Skeletal muscle satellite cell (primary cell): ENCODE results near the gene GRK7.
"Not testable (repeated sequence)": the region's sequence is repeated elsewhere in the genome, so short reads cannot be mapped to it uniquely, and the experiment has no call there.

Experiments
- H3K27me3 ChIP-seq: 2 replicates; pipeline ENCODE4 v1.7.0; 2013; ENCODE audit warnings: low read length; ENCODE audit not compliant: control insufficient read depth, insufficient read depth
- H3K36me3 ChIP-seq: 2 replicates; pipeline ENCODE4 v1.7.0; 2013; ENCODE audit warnings: mild to moderate bottlenecking, control low read depth, low read length; ENCODE audit not compliant: insufficient read depth
- H3K4me1 ChIP-seq: 2 replicates; pipeline ENCODE4 v1.7.0; 2013; ENCODE audit warnings: low read length; ENCODE audit not compliant: control insufficient read depth, insufficient read depth
- H3K4me2 ChIP-seq: 2 replicates; pipeline ENCODE4 v1.7.0; 2013; ENCODE audit warnings: mild to moderate bottlenecking, low read length
- H3K4me3 ChIP-seq: 2 replicates; pipeline ENCODE4 v1.7.0; 2013; ENCODE audit warnings: low read length
- H3K9ac ChIP-seq: 2 replicates; pipeline ENCODE4 v1.7.0; 2013; ENCODE audit warnings: mild to moderate bottlenecking, low read depth, low read length, moderate library complexity
- H3K9me3 ChIP-seq: replicated peaks from 2 replicates; pipeline ENCODE4 v1.7.0; 2013; ENCODE audit warnings: mild to moderate bottlenecking, control low read depth, low read length

Gene GRK7

GRCh38 chr3:141782386-141782932 is 19.3 kb downstream of the GRK7 start:
- H3K4me3 ChIP-seq = no peak overlapping the region
- H3K27me3 ChIP-seq = no peaks in the 10 kb centered on the region
- no peaks in the 10 kb centered on the region for H3K36me3 ChIP-seq
- no peak overlapping the region for H3K4me2 ChIP-seq
- no peak overlapping the region for H3K9ac ChIP-seq
- H3K4me1 ChIP-seq = no peaks in the 10 kb centered on the region
- no peaks in the 10 kb centered on the region for H3K9me3 ChIP-seq

DNA sequence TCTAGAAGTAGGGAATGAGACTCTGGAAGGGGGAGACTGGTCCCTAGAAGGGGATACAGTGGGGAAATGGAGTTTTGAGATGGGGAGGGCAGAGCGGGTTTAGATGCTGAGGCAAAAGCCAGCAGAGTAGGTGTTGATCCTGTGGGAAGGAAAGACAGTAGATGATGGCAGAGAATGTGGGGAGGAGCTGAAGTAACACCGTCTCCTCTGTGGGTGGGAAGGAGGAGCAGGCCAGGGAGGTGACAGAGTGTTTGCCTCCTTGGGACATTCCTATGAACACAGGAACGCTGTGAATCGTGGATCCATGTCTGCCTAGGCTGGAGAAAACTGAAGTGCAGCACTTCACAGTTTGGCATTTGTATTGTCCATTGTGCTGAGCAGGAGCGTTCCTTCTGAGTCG is 20.4 kb downstream of the GRK7 start:
- H3K4me1 ChIP-seq = no peaks in the 10 kb centered on the region
- no peak overlapping the region for H3K4me3 ChIP-seq
- no peaks in the 10 kb centered on the region for H3K27me3 ChIP-seq
- no peak overlapping the region for H3K4me2 ChIP-seq
- no peaks in the 10 kb centered on the region for H3K36me3 ChIP-seq
- H3K9me3 ChIP-seq = no peaks in the 10 kb centered on the region
- no peak overlapping the region for H3K9ac ChIP-seq

DNA sequence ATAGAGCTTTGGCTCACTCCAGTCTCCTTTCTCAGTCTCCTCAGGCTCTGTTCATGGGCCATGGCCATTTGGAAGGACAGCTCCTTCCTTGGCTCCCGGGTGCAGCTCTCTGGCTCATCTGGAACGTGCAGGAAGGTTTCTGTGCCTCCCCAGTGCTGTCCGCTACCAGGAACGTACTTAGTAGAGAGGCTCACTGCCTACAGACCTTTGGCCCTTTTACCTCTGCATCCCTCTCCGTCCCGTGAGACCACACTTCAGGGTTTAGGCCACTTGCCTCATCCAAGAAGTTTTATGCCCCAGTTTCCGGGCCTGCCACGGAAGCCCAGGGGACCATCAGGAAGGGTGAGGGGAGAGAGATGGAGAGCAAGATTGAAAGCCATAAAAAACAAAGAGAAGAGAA is 20.9 kb downstream of the GRK7 start:
- H3K4me1 ChIP-seq = no peaks in the 10 kb centered on the region
- no peaks in the 10 kb centered on the region for H3K36me3 ChIP-seq
- H3K9ac ChIP-seq = no peak overlapping the region
- no peak overlapping the region for H3K4me2 ChIP-seq
- H3K27me3 ChIP-seq = no peaks in the 10 kb centered on the region
- no peaks in the 10 kb centered on the region for H3K9me3 ChIP-seq
- H3K4me3 ChIP-seq = no peak overlapping the region

GRCh38 chr3:141784531-141784930 is 21.3 kb downstream of the GRK7 start:
- Histone ChIP-seq H3K27me3 (no peaks in the 10 kb centered on the region), H3K9ac (no peak overlapping the region), H3K9me3 (no peaks in the 10 kb centered on the region), H3K4me2 (no peak overlapping the region), H3K4me3 (no peak overlapping the region), H3K4me1 (no peaks in the 10 kb centered on the region), H3K36me3 (no peaks in the 10 kb centered on the region)

DNA sequence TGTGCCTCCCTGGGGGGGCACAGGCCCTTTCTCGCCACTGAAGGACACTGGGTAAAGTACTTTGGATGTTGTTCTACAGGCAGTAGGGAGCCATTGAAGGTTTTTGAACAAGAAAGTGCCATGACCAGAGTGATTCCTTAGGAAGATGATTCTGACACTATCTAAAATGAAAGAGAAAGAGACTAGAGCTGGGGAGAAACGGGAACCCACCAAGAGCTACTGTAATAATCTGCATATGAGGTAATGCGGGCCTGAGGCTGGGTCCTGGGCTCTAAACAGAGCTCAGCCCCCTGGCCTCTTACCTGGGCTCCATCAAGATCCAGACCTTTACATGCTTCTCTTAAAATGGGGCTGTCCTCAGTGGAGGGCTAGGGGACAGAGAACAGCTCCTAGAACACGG is 24.9 kb downstream of the GRK7 start:
- Histone ChIP-seq H3K4me2 (no peak overlapping the region), H3K36me3 (no peaks in the 10 kb centered on the region), H3K4me1 (no peaks in the 10 kb centered on the region), H3K9me3 (no peaks in the 10 kb centered on the region), H3K4me3 (no peak overlapping the region), H3K9ac (no peak overlapping the region), H3K27me3 (no peaks in the 10 kb centered on the region)

DNA sequence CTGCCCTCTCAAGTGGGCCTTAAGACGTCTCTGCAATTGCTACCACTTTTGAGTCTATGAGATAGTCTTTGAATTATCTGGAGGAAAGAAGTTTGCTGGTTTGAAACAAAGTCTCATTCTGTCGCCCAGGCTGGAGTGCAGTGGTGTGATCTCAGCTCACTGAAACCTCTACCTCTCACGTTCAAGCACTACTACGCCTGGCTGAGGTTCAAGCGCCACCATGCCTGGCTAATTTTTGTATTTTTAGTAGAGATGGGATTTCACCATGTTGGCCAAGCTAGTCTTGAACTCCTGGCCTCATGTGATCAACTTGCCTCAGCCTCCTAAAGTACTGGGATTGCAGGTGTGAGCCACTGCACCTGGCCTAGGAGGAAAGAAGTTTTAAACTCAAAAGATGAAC is 25.5 kb downstream of the GRK7 start:
- not testable (repeated sequence) for H3K9ac ChIP-seq, H3K9me3 ChIP-seq, H3K36me3 ChIP-seq, H3K4me1 ChIP-seq, H3K4me2 ChIP-seq, H3K4me3 ChIP-seq, H3K27me3 ChIP-seq

DNA sequence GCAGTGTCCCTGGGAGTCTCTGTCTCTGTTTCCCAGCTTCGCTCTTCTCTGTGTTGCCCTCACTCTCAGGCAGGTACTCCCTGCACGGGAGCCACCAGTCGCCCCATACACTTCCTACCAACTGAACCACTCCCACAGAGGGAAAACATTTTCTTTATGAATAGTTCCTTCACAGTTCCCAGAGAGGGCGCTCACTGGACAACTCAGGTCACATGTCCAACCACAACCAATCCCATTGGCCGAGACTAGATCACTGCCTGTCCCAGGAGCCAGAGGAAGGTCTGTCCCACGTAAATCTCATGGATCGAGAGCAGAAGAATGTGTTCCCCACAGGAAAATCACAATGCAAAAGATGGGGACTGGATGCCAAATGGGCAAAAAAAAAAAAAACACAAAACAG is 26.1 kb downstream of the GRK7 start:
- no peak overlapping the region for H3K4me2 ChIP-seq
- no peaks in the 10 kb centered on the region for H3K36me3 ChIP-seq
- no peaks in the 10 kb centered on the region for H3K27me3 ChIP-seq
- H3K9ac ChIP-seq = no peak overlapping the region
- no peak overlapping the region for H3K4me3 ChIP-seq
- H3K9me3 ChIP-seq = no peaks in the 10 kb centered on the region
- H3K4me1 ChIP-seq = no peaks in the 10 kb centered on the region

- Histone ChIP-seq H3K4me2 (no peak overlapping the region), H3K4me3 (no peak overlapping the region), H3K9me3 (no peaks in the 10 kb centered on the region), H3K27me3 (no peaks in the 10 kb centered on the region), H3K9ac (no peak overlapping the region), H3K4me1 (no peaks in the 10 kb centered on the region), H3K36me3 (no peaks in the 10 kb centered on the region)
Observed at GRCh38 chr3:141790171-141790570, 27.0 kb downstream of the GRK7 start.

DNA sequence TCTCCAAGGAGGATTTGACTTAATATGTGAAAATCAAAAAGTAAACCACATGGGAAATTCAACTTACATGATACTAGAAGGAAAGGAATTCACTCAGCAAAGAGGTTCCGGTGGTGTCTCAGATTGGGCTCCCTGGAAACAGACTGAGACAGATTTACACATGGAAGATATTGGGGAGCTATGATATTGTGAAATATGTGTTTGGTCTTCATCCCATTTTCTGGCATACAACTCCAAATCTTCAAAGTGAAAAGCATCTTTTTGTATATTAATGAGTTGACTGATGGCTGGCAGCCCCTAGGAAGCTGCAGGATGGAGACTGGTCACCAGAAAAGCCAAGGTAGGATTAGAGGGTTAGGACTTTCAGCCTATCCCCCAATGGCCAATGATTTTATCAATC is 29.3 kb downstream of the GRK7 start:
- no peaks in the 10 kb centered on the region for H3K9me3 ChIP-seq
- no peak overlapping the region for H3K4me3 ChIP-seq
- H3K27me3 ChIP-seq = no peaks in the 10 kb centered on the region
- H3K9ac ChIP-seq = no peak overlapping the region
- no peak overlapping the region for H3K4me2 ChIP-seq
- H3K4me1 ChIP-seq = peaks cover 16% of the 10 kb centered on the region
- no peaks in the 10 kb centered on the region for H3K36me3 ChIP-seq

GRCh38 chr3:141793476-141794260 is 30.5 kb downstream of the GRK7 start:
- Histone ChIP-seq H3K4me3 (no peak overlapping the region), H3K4me1 (peaks cover 28% of the 10 kb centered on the region), H3K4me2 (no peak overlapping the region), H3K27me3 (no peaks in the 10 kb centered on the region), H3K36me3 (no peaks in the 10 kb centered on the region), H3K9me3 (no peaks in the 10 kb centered on the region), H3K9ac (no peak overlapping the region)

- Histone ChIP-seq H3K9me3 (no peaks in the 10 kb centered on the region), H3K4me2 (no peak overlapping the region), H3K4me1 (peaks cover 28% of the 10 kb centered on the region), H3K4me3 (no peak overlapping the region), H3K27me3 (no peaks in the 10 kb centered on the region), H3K36me3 (no peaks in the 10 kb centered on the region), H3K9ac (no peak overlapping the region)
Observed at GRCh38 chr3:141795276-141795675, 32.1 kb downstream of the GRK7 start.

- Histone ChIP-seq H3K27me3 (no peaks in the 10 kb centered on the region), H3K36me3 (no peaks in the 10 kb centered on the region), H3K4me1 (peaks cover 28% of the 10 kb centered on the region), H3K9me3 (no peaks in the 10 kb centered on the region), H3K9ac (no peak overlapping the region), H3K4me2 (no peak overlapping the region), H3K4me3 (no peak overlapping the region)
Observed at GRCh38 chr3:141795741-141796080, 32.5 kb downstream of the GRK7 start.
